GM19193 (cell line): Measurements from ENCODE around the gene OCIAD2.

Experiments used
- POLR2A ChIP-seq: IDR thresholded peaks from 4 replicates; pipeline ENCODE4 v1.6.1; 2011; ENCODE audit not compliant: insufficient read depth, insufficient read length; ENCODE audit errors: extremely low read depth

The OCIAD2 gene

GRCh38 chr4:48914311-48914710 is 7.7 kb upstream of the OCIAD2 start:
- TF ChIP-seq POLR2A, result no peak

GRCh38 chr4:48913346-48913745 is 6.8 kb upstream of the OCIAD2 start:
- TF ChIP-seq POLR2A, result no peak

GRCh38 chr4:48912349-48912748 is 5.8 kb upstream of the OCIAD2 start:
- no peak for TF ChIP-seq POLR2A

- TF ChIP-seq POLR2A, result no peak
Measured at GRCh38 chr4:48910511-48910910, 3.9 kb upstream of the OCIAD2 start.

GRCh38 chr4:48909697-48910096 is 3.1 kb upstream of the OCIAD2 start:
- no peak for TF ChIP-seq POLR2A

- TF ChIP-seq POLR2A, result no peak
Measured at GRCh38 chr4:48908687-48909086, 2.1 kb upstream of the OCIAD2 start.

- no peak for TF ChIP-seq POLR2A
Measured at GRCh38 chr4:48907706-48908477, 1.3 kb upstream of the OCIAD2 start.

GRCh38 chr4:48905363-48906015 is 1.1 kb downstream of the OCIAD2 start:
- no peak for TF ChIP-seq POLR2A

GRCh38 chr4:48904541-48905142 is 1.9 kb downstream of the OCIAD2 start:
- no peak for TF ChIP-seq POLR2A

- TF ChIP-seq POLR2A, result no peak
Measured at GRCh38 chr4:48904101-48904500, 2.5 kb downstream of the OCIAD2 start.

- TF ChIP-seq POLR2A, result no peak
Measured at GRCh38 chr4:48902266-48902665, 4.3 kb downstream of the OCIAD2 start.

- TF ChIP-seq POLR2A, result no peak
Measured at GRCh38 chr4:48901196-48901595, 5.4 kb downstream of the OCIAD2 start.

GRCh38 chr4:48899950-48900349 is 6.6 kb downstream of the OCIAD2 start:
- no peak for TF ChIP-seq POLR2A

GRCh38 chr4:48899432-48899749 is 7.2 kb downstream of the OCIAD2 start:
- TF ChIP-seq POLR2A, result no peak

GRCh38 chr4:48898733-48899431 is 7.7 kb downstream of the OCIAD2 start:
- no peak for TF ChIP-seq POLR2A
